ENCODE results near the gene IL1RAPL1. TPM values are rescaled to one million over a fixed set of nuclear protein-coding genes. Genes with fewer than 3 reads are reported as not detected.

Gene IL1RAPL1
- total RNA-seq, 4 donors from 2014 or later, result 0.78 TPM; not detected in 3

DNA sequence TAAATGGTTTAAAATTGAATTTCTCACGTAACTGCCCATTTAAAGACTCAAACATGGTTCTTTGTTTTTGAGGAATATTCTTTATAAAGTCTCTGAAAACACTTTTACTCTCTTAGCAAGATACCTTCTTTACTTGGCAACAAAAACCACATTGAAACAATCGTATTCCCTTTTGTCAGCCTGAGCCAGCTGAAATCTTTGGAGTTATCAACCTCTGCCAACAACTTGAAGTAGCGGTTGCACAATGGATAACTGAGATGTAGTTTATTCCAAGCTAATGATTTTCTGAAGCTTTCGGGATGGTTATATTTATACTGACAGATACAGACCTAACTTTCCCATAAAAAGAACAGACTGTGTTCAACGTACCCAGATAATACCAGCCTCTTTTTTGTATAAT lies 561.3 kb downstream of the IL1RAPL1 start:
- TF ChIP-seq POLR2A (IDR thresholded peaks at IDR 0.05), result no peak
- TF ChIP-seq, protein P1, sequence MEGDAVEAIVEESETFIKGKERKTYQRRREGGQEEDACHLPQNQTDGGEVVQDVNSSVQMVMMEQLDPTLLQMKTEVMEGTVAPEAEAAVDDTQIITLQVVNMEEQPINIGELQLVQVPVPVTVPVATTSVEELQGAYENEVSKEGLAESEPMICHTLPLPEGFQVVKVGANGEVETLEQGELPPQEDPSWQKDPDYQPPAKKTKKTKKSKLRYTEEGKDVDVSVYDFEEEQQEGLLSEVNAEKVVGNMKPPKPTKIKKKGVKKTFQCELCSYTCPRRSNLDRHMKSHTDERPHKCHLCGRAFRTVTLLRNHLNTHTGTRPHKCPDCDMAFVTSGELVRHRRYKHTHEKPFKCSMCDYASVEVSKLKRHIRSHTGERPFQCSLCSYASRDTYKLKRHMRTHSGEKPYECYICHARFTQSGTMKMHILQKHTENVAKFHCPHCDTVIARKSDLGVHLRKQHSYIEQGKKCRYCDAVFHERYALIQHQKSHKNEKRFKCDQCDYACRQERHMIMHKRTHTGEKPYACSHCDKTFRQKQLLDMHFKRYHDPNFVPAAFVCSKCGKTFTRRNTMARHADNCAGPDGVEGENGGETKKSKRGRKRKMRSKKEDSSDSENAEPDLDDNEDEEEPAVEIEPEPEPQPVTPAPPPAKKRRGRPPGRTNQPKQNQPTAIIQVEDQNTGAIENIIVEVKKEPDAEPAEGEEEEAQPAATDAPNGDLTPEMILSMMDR (IDR thresholded peaks at IDR 0.05), result no peak
- Histone ChIP-seq H3K9me3 (no peaks in the 10 kb centered on the region), H3K4me1 (no peaks in the 10 kb centered on the region), H3K27me3 (no peaks in the 10 kb centered on the region), H3K27ac (no peak overlapping the region), H3K36me3 (no peaks in the 10 kb centered on the region), H3K4me3 (replicated peaks in 1 of 3) (no peak overlapping the region)
- 75 to 78% methylated on average over 5 of the region's 5 CpGs for WGBS, 2 donors
- intact Hi-C loops (cut with DNase I), result no loop called here
- DNase-seq, result no peak

DNA sequence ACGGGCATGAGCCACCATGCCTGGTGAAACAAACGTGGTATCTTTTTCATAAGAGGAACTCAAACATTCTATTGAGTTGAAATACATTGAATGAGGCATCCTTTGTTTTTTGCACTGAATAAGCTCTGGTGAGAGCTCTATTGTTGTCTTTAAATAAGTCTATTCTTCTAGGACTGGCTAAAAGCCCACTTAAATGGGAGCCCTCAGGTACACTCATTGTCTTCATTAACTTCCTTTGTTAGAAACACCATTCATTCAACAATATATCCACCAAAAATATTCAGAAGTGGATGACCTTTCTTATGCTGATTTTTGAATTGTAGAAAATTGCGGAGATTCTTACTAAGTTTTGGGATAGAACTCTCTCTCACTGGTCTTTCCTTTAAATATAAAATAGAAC lies 568.0 kb downstream of the IL1RAPL1 start:
- H3K27me3 ChIP-seq, result no peaks in the 10 kb centered on the region
- H3K9me3 ChIP-seq, result no peaks in the 10 kb centered on the region
- no peaks in the 10 kb centered on the region for H3K4me1 ChIP-seq
- H3K27ac ChIP-seq, result no peak overlapping the region
- no peaks in the 10 kb centered on the region for H3K36me3 ChIP-seq
- TF ChIP-seq, protein P1 (IDR thresholded peaks at IDR 0.05), result no peak
- TF ChIP-seq POLR2A (IDR thresholded peaks at IDR 0.05), result no peak
- intact Hi-C loops (cut with DNase I), result no loop called here
- no peak overlapping the region for H3K4me3 ChIP-seq (replicated peaks in 1 of 3)
- 70 to 85% methylated on average over 3 of the region's 3 CpGs for WGBS, 2 donors
- DNase-seq, result no peak

DNA sequence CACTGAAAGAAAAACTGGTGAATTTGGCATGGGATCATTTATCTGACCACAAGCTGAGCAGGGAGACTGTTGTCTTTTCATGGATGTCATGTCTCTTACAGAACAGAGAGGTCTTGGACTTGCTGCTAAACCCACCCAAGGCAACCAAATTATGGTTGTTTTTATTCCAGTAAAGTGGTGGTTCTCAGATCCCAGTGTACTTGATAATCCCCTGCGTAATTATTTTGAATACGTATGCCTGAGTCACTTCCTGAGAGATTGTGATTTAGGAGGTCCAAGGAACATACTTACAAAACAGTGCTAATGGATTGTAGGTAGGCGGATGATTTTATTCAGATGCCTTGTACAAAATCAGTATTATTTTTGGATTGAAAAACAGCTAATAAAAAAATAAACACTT lies 585.6 kb downstream of the IL1RAPL1 start:
- intact Hi-C loops (cut with DNase I), result no loop called here
- TF ChIP-seq, protein P1 (IDR thresholded peaks at IDR 0.05), result no peak
- TF ChIP-seq POLR2A (IDR thresholded peaks at IDR 0.05), result no peak
- Histone ChIP-seq H3K36me3 (no peaks in the 10 kb centered on the region), H3K27ac (no peak overlapping the region), H3K9me3 (no peaks in the 10 kb centered on the region), H3K4me3 (replicated peaks in 1 of 3) (no peak overlapping the region), H3K4me1 (no peaks in the 10 kb centered on the region), H3K27me3 (no peaks in the 10 kb centered on the region)
- DNase-seq, result no peak
- WGBS, 2 donors, result 75 to 80% methylated on average over 3 of the region's 3 CpGs

DNA sequence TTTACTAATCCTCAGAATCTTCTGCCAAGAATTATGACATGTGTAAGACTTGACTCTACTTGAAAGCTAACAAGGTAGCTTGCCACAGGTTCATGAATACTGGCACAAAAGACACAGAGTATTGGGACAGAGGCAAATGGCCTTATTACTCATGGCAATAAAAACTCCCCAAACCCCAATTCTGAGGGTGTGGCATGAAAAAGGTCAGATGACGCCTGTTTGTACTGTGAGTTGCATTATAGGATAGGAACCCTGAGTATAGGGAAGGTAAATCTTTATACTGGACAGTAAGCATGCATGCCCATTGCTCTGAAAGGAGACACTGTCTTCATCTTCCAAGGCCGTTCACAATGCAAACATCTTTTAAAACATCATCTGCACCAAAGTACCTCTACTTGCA lies 600.0 kb downstream of the IL1RAPL1 start:
- no peak for DNase-seq
- no peaks in the 10 kb centered on the region for H3K9me3 ChIP-seq
- H3K4me1 ChIP-seq, result no peaks in the 10 kb centered on the region
- TF ChIP-seq, protein P1 (IDR thresholded peaks at IDR 0.05), result no peak
- no peak for TF ChIP-seq POLR2A (IDR thresholded peaks at IDR 0.05)
- 91 to 94% methylated on average over 2 of the region's 2 CpGs for WGBS, 2 donors
- H3K36me3 ChIP-seq, result no peaks in the 10 kb centered on the region
- H3K4me3 ChIP-seq (replicated peaks in 1 of 3), result no peak overlapping the region
- H3K27me3 ChIP-seq, result peaks cover 3% of the 10 kb centered on the region
- no peak overlapping the region for H3K27ac ChIP-seq
- intact Hi-C loops (cut with DNase I), result no loop called here

DNA sequence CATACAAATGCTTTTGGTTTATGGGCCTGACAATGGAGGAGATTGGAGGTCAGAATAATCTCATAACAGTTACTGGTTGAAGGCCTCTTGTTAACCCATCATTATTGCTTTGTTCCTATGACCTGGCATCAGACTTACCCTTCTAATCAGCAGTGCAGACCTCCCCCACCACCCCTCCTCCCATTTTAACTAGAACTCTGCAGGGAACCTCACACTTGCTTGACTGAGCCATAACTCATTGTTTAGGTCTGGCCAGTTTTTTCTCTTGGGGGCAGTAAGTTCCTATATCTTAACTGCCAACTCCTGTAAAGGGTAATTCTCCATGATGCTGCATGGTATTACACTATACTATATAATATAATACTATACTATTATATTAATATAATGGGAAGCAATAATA lies 609.3 kb downstream of the IL1RAPL1 start:
- Histone ChIP-seq H3K4me3 (replicated peaks in 1 of 3) (no peak overlapping the region), H3K4me1 (no peaks in the 10 kb centered on the region), H3K27me3 (no peaks in the 10 kb centered on the region), H3K36me3 (no peaks in the 10 kb centered on the region), H3K9me3 (no peaks in the 10 kb centered on the region), H3K27ac (no peak overlapping the region)
- no peak for DNase-seq
- TF ChIP-seq, protein P1 (IDR thresholded peaks at IDR 0.05), result no peak
- no peak for TF ChIP-seq POLR2A (IDR thresholded peaks at IDR 0.05)
- intact Hi-C loops (cut with DNase I), result no loop called here

Data from thyroid gland (tissue), 4 donors.